Renal pelvis (tissue), 4 donors: ENCODE data around the gene C10orf90. TPM values are rescaled to one million over a fixed set of nuclear protein-coding genes. Genes with fewer than 3 reads are reported as not detected.

Source experiments
- DNase-seq: peaks from one replicate; pipeline ENCODE4 v3.0.0-alpha.2; 2013
- polyA plus RNA-seq, 3 donors: library from polyadenylated mRNA; unstranded; fragments of 120-200 nt; gene quantifications; one replicate each; pipeline ENCODE4 v1.2.1, GENCODE V29; 2013; ENCODE audit not compliant: insufficient read length in 3 of 3

Gene C10orf90
- polyA plus RNA-seq, 3 donors: 0.56 to 0.83 (median 0.76) TPM

GRCh38 chr10:126549344-126549743, 121.1 kb downstream of the C10orf90 start:
- no peak for DNase-seq

- DNase-seq: no peak
Measured at GRCh38 chr10:126544565-126544964, 125.9 kb downstream of the C10orf90 start.

DNA sequence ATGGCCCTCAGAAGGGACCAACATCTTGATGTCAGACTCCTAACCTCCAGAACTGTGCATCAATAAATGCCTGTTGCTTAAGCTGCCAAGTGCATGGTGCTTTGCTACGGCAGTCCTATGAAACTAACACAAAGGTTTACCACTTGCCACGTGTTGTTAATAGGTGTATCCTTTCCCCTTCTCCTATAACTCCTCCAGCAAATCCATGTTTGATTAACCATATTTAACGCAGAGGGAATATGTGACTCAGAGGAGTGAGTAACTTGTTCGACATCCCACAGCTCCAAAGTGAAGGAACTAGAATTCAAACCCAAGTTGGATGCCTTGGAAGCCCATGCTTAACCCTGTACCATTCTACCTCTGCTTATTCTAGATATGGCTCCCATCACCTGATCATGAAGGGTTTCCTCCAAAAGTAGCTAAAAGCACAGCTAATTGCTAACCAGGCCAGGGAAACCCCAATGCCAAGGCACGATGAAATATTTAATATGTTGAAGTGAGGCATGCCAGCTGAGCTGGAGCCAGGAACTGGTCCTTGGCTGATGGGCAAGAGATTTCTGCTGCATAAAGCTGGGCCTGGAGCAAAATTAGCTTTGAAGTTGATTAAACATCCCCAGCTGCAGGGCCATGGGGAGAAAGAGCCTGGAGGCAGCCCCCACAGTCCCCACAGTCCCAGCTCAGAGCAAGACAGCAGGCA, 131.9 kb downstream of the C10orf90 start:
- no peak for DNase-seq

DNA sequence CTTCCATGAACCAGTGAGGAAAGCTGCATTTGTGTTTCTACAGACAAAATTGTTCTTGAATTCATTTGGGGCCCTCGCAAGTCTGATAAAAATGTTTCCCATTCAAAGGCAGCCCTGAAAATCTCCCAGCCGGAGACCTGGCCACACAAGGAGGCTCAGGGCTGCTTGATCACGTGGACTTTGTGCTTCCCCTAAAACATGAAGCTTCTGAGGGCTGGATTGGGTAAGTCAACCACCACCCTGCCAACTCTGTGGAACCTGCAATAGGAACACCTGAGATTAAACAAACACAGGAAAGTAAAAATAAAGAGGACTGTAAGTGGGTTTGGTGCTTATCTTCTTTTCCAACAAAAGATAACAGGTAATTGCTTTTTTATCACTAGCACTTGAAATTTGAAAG, 133.8 kb downstream of the C10orf90 start:
- no peak for DNase-seq

GRCh38 chr10:126536148-126536547, 134.3 kb downstream of the C10orf90 start:
- peak; percentile 45 for DNase-seq

GRCh38 chr10:126533644-126534043, 136.8 kb downstream of the C10orf90 start:
- no peak for DNase-seq

- no peak for DNase-seq
Measured at GRCh38 chr10:126528315-126528835, 142.1 kb downstream of the C10orf90 start.

DNA sequence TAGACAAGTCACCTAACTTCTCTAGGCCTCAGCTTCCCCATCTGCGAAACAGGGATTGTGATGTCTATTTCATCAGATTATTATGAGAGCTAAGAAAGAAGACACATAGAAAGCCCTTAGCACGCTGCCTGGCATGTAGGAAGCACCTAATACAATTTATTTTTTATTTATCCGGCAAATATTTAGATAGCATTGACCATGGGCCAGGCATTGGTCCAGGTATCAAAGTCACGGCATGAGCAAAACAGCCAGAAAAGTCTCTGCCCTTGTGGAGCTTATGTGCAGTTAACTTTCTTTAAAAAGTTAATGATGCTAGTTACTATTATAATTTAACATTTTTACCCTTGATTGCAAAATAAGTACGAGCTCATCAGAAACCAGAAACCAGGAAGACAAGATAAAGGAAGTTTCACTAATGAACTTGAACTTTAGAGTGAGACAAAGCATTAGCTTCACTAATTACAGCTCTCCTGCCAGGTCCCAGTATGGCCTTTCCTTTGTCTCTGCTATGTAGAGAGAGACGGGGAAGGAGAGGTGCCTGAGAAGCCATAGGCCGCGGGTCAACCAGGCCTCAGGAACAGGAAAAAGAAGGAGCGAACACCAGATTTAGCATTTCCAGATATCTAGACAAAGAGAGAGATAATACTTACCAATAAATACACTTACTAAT, 142.7 kb downstream of the C10orf90 start:
- DNase-seq: no peak

- DNase-seq: peak; percentile 10
Measured at GRCh38 chr10:126525326-126525725, 145.2 kb downstream of the C10orf90 start.

DNA sequence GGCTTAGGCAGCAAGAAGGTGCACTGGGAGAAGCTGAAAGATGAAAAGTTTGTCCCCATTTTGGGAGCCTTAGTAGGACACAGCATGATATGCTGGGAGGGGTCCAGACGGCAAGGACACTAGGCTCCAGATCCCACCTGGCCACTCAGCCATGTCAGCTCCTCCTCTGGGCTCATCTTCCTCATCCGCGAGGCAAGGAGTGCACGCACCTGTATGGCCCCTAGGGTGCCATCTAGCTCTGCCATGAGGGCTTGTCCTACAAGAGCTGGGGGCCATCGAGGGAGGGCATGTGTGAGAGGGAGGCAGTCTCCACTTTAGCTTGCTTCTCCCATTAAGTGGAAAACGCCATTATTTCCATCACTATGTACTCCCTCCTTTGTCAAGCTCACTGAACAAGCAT, 146.0 kb downstream of the C10orf90 start:
- DNase-seq: no peak

GRCh38 chr10:126523071-126523470, 147.4 kb downstream of the C10orf90 start:
- DNase-seq: no peak

DNA sequence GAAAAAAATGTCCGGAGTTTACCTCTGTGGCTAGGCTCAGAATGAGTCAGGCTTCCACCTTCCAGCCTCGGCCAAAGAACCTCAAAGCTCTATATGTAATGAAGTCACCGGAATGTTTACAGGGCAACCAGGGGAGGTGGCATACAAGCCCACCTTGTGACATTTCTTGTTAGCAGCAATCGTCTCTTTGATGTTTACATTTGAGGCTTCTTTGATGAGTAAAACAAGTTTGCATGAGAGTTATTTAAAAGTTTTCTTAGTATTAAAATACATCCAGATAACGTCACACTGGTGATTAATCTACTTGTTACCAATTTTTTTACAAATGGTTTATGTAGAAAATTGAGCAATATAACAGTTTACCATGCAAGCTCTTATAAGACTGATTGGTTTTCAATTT, 149.1 kb downstream of the C10orf90 start:
- DNase-seq: no peak

GRCh38 chr10:126520751-126521317, 149.7 kb downstream of the C10orf90 start:
- DNase-seq: no peak

DNA sequence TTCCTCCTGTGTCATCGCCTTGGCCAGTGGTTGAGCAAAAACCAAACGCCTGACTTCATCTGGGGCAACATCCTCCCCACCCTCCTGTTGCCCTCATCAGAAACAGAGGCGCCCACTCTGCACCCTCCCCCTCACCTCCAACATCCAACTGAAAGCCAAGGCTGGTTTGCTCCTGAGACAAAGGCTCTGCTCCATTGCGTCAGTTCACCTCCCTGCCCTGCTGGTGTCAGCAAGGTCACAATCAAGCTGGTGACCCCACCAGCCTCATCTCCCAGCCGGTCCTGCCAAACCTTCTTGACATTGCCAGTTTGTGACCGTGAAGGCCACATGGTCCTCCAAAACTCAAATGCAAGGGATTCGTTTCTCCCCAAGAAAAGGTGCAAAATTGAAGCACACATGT, 150.5 kb downstream of the C10orf90 start:
- DNase-seq: no peak

- no peak for DNase-seq
Measured at GRCh38 chr10:126519185-126519584, 151.3 kb downstream of the C10orf90 start.

DNA sequence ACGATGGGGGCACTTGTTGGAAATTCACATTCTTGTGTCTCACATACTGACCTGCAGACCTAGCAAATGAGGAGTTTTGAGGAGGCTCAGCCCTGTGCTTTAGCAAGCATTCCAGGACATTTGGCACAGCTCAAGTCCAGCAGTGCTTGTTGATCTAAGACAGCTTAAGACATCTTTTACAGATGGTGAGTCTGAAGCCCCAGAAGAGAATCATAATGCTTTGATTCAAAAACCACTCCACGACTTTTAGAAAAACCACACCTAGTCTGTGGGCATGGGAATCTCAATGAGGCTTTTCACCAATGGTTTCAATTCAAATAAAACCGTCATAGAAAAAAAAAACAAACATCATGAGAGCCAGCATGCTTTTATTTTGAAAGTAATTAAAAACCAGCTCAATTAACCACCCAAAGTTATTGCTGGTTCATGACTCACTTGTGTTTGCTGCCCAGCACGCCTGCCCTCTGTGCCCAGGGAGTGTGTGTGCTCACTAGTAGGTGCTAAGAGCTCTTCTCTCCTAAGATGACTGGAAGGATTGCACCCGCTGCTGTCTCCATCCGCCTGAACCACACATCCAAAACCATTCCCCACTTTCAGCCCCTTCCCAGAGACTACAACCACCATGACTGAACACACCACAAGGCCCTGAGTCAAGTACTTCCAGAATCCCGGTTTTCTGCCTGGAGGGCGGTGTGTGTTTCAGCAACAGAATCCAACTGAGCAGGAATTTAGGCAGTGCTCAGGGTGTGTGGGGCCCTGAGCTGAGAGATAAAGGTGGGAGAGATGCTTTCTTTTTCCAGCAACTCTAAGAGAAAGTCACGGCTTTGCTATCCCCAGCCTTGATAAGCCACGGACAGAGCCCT, 152.0 kb downstream of the C10orf90 start:
- DNase-seq: no peak

- no peak for DNase-seq
Measured at GRCh38 chr10:126516515-126516914, 154.0 kb downstream of the C10orf90 start.

GRCh38 chr10:126511917-126512479, 158.5 kb downstream of the C10orf90 start:
- no peak for DNase-seq

DNA sequence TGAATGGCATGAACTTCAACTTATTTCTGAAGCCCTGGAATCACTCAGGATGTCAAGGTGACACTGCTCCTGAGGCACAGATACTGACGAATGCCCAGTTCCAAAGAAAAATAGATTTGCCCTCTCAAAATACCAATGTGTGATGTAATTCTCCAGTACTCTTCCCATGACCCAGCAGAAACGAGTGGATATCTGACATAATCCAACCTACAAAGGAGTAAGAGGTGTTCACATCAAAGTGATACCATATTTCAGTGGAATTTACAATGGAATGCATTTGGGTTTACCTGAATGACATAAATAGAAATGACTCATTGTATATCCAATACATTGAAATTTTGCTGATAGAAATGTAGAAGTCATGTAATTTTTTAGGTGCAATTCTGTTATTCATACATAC, 161.3 kb downstream of the C10orf90 start:
- DNase-seq: no peak

- peak; percentile 23 for DNase-seq
Measured at GRCh38 chr10:126508535-126509040, 161.9 kb downstream of the C10orf90 start.

DNA sequence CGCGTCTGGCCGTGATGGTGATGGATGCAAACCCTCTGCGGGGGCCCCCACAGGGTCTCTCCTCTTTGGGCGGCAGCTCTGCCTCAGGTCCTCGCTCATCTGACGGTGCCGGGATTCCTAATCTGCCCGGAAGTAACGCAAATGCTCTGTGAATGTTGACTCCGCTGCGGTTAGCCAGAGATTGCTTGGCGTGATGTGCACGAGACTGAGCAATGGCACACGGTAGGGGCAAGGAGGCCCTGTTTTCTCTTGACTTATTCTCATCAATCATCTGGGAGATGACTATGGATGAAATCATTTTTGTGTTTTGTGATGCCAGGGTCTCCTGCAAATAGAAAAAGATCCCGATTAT, 165.8 kb downstream of the C10orf90 start:
- no peak for DNase-seq
